ENCODE measurements around the gene PTPN9.
A peak's percentile ranks its signal among the peaks of the same experiment; 100 is the strongest.
"Not testable (repeated sequence)": the region's sequence is repeated elsewhere in the genome, so short reads cannot be mapped to it uniquely, and the experiment has no call there.

Gene PTPN9

DNA sequence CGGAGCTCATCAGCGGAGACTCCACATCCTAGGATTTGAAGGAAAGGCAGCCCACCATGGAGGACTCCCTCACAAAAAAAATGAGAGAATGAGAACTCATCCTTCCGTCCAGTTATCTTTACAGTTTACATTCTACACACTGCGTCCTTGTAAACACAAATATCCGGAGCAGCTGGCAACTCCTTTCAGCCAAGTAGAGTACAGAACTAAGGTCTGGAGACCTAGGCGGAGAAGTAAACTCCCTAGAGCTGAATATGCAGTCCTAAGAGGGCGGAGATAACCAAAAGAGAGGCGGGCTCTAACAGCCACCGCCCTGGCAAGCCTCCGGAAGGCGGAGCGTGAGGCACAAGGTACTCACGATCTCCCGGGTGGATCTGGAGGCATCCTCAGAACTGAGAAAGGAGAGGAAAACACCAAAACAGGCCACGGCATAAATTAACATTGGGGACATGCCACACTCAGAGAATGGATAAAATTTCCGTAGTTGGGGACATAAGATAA is 126.7 kb downstream of the PTPN9 start:
- DNase-seq: peak; percentile 74

DNA sequence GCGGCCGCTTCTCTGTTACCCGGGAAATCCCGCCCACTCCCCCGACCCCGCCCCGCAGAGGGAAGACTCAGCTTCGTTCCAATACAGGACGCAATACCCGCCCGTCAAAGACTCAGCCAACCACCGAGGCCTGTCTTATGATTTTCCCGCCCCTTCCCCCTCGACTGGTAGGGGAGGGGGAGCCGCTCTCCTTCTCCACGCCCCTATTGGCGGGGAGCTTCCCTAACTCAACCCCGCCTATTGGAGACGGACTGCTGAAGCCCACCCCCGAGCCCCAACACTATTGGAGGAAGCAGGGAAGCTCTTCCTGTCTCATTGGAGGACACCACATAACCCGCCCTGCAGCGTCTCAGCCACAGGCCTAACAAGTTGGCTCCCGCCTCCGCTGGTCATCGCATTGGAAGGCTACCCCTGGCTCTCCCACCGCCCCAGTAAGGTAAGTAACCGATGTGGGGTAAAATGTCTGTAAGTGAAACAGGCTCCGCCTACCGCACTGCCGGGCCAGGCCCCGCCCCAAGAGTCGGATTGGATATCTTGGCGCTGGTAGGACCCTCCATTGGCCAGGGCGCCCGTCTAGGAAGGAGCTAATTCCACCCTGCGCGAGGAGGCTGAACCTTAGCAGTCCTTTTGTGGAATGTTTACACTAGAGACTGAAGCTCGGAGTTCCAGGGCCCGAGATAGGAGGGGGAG is 127.3 kb downstream of the PTPN9 start, which contains the start of gene SIN3A:
SIN3A (minus strand) TSS at position 17 of the 690 bp plus-strand sequence. CDS start 21,315 bp downstream, outside the sequence.
- peak; percentile 100 for DNase-seq

DNA sequence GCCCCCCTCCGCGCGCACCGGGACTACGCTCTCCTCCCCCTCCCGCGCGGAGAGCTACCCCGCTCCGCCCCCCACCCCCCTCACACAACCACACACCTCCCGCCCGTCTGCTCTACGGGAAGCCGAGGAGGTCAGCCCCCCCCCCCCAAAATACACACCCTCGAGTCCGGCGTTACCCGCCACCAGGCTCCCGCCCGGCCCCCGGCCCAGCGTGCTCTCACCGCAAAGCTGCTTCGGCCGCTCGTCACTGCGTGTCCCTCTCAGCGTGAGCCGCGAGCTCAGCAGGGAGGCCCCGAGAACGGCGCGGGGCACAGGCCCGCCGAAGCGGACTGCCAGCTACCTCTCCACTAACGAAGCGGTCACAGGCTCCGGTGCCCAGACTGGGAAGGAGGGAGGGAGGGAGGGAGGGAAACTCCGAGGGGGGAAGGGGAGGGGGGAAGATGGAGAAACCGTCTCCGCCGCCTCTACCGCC is 127.9 kb downstream of the PTPN9 start:
- DNase-seq: no peak

DNA sequence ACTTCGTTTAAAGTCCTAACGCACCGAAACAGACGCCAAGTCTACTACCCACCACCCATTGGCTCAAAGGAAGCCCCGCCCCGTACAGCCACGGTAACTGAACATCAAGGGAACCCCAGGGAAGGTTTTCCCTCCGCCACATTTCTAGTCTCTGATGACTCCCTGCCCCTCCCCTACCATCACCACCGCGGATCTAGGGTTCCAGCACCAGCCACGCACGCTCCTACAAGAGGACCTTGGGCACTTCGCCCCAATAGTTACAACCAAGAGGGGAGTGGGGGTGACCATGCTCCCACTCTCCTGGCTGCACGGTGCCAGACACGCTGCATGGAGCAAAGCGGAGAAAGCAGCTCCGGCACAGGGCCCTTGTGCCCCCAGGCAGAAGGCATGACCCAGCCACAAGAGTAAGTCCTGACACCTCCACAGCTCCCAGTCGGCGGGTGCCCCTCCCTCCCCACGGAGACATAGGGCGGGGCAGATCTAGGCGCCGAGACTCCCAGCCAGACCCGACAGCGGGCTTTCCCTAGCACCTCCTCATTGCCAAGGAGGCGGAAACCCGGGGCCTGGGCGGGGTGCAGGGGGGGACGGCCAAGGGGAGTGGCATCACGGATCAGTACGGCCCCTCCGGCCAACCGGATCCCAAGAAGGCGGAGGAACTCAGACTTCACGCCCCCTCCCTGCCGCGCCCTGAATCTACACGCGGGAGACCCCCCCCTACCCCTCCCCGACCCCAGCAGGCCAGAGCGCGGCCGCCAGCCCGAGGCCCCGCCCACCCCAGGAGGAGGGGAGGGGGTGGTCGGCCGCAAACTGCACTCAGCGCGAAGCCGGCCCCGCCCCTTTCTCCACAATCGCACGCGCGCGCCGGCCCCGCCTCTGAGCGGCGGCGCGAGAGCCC is 128.6 kb downstream of the PTPN9 start:
- DNase-seq: peak; percentile 93

DNA sequence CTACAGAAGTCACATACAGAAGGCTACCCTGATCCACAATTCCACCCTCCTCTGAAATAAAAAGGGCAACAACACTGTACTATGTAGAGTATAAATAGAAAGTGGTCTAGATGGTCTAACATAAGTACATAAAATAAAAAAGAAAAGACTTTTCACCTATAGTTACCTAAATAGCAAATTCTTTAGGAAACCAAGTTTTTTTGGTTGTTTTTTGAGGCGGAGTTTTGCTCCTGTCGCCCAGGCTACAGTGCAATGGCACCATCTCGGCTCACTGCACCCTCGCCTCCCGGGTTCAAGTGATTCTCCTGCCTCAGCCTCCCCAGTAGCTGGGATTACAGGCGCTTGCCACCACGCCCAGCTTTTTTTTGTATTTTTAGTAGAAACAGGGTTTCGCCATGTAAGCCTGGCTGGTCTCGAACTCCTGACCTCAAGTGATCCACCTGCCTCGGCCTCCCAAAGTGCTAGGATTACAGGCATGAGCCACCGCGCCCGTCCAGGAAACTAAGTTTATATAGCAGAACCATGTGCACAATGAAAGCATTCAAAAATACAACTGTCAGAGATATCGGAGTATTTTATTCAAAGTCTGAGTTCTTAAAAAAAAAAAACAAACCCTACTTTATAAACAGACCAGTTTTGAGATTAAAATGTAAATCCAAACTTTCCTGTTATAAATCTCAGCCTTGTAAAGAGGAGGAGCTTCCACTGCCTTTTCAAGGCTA is 129.4 kb downstream of the PTPN9 start:
- DNase-seq: no peak

DNA sequence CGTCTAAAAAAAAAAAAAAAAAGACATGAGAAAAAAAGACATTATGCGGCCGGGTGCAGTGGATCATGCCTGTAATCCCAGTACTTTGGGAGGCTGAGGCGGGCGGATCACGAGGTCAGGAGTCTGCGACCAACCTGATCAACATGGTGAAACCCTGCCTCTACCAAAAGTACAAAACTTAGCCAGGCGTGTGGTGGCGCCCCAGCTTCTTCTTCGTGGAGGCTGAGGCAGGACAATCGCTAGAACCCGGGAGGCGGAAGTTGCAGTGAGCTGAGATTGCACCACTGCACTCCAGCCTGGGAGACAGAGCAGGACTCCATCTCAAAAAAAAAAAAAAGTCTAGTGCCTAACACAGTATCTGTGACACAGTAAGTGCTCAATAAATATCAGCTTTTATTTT is 130.9 kb downstream of the PTPN9 start:
- not testable (repeated sequence) for DNase-seq

DNA sequence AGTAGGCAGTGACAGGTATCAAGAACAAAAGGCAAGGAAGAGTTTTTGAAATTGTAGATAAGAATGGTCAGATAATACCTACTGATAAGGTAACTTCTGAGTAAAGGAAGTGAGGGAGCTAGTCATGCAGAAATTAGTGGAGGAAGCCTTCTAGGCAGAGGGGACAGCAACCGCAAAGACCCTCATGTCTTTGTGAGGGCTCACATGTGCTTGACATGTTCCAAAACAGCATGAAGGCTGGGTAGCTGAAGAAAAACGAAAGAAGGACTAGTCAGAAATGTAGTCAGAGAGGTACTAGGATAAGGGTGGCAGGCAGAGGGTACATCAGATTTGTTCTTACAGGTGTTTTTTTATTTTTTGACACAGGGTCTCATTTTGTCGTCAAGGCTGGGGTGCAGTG is 133.0 kb downstream of the PTPN9 start:
- no peak for DNase-seq

DNA sequence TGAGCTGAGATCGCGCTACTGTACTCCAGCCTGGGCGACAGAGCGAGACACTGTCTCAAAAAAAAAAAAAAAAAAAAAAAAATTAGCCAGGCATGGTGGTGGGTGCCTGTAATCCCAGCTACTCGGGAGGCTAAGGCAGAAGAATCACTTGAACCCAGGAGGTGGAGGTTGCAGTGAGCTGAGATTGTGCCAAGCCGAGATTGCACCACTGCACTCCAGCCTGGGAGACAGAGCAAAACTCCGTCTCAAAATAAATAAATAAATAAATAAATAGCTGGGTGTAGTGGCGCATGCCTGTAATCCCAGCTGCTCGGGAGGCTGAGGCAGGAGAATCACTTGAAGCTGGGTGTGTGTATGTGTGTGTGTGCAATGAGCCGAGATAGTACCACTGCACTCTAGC is 133.8 kb downstream of the PTPN9 start:
- not testable (repeated sequence) for DNase-seq

DNA sequence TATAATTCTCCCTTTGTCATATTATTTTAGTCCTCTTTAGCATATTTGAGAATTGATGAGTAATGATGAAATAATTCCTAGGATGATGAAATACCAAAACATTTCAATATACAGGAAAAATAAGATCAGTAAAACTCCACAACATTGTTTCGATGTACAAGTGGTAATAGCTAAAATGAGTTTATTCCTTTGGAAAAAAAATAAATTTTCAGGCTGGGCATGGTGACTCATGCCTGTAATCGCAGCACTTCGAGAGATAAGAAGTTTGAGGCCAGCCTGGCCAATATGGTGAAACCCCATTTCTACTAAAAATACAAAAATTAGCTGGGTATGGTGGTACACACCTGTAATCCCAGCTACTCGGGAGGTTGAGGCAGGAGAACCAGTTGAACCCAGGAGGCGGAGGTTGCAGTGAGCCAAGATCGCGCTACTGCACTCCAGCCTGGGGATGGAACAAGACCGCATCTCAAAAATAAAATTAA is 135.1 kb downstream of the PTPN9 start:
- DNase-seq: not testable (repeated sequence)

DNA sequence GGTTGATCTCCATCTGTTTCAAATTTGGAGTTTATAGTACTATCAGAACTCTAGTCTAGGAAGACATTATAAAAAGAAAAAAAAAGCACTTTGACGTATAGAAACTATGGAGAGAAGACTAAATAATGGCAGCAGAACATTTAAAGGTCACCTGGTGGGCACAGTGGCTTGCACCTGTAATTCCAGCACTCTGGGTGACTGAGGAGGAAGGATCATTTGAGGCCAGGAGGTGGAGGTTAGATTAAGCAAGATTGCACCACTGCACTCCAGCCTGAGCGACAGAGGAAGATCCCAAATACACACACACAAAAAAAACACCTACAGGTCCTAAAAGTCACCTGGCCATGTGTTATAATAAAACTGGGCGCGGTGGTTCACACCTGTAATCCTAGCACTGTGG is 141.4 kb downstream of the PTPN9 start:
- no peak for DNase-seq

DNA sequence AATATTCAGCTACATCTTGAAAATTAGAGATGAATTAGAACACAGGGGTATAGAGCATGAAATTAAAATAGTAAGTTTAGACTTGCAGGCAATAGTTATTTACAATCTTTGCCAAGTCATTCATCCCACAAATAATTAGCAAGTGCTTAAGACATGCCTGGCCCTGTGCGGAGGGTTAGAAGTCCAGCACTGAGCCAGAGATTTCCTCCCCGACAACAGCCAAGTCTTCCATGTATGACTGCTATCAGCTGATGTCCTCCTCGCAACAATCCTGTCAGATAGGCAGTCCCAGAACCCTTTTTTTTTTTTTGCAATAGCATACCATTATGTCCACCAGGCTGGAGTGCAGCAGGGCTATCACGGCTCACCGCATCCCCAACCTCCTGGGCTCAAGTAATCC is 142.2 kb downstream of the PTPN9 start:
- DNase-seq: no peak

DNA sequence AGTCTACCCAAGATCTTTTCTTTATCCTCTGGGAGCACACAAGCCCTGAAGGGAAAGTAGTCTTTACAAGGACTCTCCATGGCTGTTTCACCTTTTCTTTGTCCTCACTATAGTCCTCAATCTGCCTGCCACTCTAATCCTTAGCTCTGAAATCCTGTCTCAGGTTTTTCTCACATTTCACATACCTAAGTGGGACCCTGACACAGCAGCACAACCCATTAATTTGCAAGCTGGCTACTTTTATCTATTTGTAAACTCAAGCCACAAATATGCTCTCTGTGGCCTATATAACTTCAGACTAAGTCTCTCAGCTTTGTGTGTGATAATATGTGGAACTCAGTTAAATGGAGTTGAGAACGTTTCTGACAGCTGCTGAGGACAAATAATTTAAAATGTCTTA is 147.4 kb downstream of the PTPN9 start:
- no peak for DNase-seq

DNA sequence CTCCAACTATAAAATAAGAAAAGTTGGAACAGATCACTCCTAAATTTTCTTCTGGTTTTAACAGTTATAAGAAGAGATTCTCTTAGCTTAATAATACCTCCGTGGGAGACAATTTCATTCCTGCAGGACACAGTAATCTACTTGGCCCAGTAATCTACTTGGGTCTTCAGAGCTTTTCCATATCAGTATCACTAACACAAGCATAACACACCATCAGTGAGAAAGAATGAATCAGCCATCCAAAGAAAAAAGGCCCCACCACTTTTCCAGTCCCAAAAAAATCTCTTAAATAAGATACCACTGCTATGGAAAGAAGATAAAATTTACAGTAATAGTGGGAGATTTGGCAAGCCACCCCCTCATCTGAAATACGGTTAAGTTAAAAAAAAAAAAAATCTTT is 147.8 kb downstream of the PTPN9 start:
- no peak for DNase-seq

DNA sequence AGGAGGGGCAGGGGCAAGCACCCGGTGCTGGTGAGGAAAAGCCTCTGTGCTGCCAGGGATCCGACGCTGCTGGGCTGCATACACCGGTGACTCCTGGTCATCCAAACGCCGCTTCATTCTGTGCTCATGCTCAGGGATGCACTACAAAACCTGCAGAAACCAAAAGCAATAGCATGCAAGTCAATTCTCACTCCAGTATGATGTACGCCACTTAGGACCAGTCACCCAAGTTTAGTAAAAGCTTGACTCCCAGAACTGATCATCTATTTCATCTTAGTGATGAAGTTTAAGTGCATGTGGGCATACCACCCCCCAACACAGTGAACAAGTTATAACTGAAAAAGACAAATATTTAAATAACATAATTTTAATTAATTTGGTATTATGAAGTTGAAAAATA is 148.9 kb downstream of the PTPN9 start:
- DNase-seq: no peak

DNA sequence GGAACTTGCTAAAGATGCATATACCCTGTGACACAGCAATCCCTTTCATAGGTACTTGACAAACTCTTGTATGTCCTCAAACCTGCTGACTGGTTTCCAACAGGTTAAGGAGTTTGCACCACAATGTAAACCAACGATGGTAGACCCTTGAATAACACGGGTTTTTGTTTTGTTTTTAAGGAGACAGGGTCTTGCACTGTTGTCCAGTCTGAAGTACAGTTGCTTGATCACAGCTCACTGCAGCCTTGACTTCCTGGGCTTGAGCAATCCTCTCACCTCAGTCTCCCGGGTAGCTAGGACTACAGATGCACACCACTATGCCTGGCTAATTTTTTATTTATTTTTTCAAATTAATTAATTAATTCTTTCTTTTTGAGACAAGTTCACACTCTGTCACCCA is 151.0 kb downstream of the PTPN9 start:
- DNase-seq: no peak

DNA sequence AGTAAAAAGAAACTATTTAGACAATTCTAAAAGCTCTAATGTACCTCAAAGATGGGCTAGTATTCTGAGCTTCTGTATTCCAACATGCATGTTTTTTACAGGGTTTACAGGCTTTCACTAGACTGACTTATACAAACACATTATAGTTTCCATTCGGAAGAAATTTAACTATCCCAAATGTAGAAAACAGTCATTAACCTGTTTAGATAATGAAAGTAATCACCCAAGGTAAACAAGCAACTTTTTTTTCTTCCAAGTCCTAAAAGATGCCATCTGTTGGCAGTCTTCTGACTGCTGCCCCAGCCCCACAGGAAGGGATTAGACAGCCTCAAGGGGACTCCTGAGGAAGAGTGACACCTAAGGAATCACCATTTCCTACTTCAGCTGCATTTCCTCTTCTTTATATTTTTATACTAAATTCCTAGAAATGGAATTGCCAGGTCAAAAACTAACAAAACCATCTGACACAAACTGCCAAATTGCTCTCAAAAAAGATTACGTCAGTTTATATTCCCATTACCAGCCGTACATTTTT is 153.1 kb downstream of the PTPN9 start:
- no peak for DNase-seq

DNA sequence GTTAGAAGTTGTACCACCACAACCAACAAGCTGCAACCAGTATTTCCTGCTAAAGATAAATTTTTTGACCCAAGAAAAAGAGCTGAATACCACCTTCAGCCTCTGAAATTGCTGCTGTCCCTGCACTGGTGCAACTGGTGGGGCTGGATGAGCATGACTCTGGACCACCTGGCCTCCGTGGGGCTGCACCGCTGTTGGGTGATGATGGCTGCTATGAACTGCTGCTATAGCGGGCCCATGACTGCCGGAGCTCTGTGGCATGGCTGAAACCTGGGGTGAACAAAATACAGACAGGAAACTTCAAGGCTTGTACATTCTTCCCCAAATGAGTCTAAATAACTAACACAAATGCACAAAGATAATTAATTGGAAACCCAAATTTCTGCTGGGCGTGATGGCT is 156.6 kb downstream of the PTPN9 start:
- no peak for DNase-seq

DNA sequence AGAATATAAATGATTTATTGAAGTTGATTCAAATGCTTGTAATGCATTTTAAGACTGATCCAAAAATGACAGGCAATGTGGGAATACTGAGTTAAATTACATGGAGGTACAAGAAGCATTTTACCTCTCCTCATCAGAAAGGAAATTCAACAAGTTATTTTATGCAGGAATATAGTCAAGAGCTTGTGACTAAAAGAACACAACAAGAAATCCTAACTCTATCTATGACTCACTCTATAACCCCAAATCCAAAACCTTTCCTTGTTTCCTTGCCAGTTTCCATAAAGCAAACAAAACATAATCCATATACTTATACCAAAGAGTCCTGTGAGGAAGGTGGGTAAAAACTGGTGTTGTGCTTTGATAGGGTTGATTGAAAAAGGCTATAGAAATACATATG is 158.4 kb downstream of the PTPN9 start:
- no peak for DNase-seq

DNA sequence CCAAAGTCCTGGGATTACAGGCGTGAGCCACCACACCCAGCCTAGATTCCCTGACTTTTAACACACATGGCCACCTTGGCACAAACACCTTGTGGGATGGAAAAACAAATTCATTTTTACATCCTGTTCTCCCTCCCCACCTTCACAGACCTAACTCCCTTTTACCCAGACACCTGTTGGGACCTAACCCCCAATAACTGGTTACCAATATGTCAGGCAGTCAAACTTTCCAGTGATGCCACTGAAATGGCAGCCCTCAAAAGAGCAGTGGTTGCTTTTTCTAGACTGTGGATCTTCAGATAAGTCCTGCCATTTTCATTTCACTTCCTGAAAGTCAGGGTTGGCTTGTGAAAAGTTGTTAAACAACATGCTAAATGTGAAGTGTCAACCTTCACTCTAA is 162.5 kb downstream of the PTPN9 start:
- DNase-seq: no peak
